Activated T-helper 2 cell treated with anti-CD3 and anti-CD28 coated beads, Interferon-gamma antibody, Interleukin-2, Interleukin-4, amounts not matched to agents 10 μg/mL and 5 μg/mL and 100 μg/mL, durations not matched to agents 14 hours and 24 hours and 36 hours (primary cell): ENCODE measurements around the gene EMILIN2. TPM values are rescaled to one million over a fixed set of nuclear protein-coding genes. Genes with fewer than 3 reads are reported as not detected.
A peak's percentile ranks its signal among the peaks of the same experiment; 100 is the strongest.
"Not testable (repeated sequence)": the region's sequence is repeated elsewhere in the genome, so short reads cannot be mapped to it uniquely, and the experiment has no call there.

Source experiments
- DNase-seq: peaks from one replicate; pipeline ENCODE4 v3.0.0; 2021; ENCODE audit warnings: low spot score
- H3K27ac Mint-ChIP-seq: one replicate; pipeline ENCODE4 v1.8.0; 2021; ENCODE audit warnings: mixed read lengths
- H3K27me3 Mint-ChIP-seq: one replicate; pipeline ENCODE4 v1.8.0; 2021; ENCODE audit warnings: low read depth, mixed read lengths
- H3K36me3 Mint-ChIP-seq: one replicate; pipeline ENCODE4 v1.8.0; 2021; ENCODE audit warnings: low read depth, mixed read lengths
- H3K4me1 Mint-ChIP-seq: one replicate; pipeline ENCODE4 v1.8.0; 2021; ENCODE audit warnings: low read depth, mixed read lengths
- H3K4me3 Mint-ChIP-seq: one replicate; pipeline ENCODE4 v1.8.0; 2021; ENCODE audit warnings: low read depth, mild to moderate bottlenecking, moderate library complexity, mixed read lengths
- H3K9me3 Mint-ChIP-seq: one replicate; pipeline ENCODE4 v1.8.0; 2021; ENCODE audit warnings: mixed read lengths
- intact Hi-C: fragments of 100-400 bp; cut with micrococcal nuclease; formaldehyde crosslinking; loops from one replicate; pipeline ENCODE4 v1.15.1; 2023
- total RNA-seq: library from RNA; stranded (reverse); gene quantifications from 2 replicates; pipeline ENCODE4 v1.2.3, GENCODE V29; 2022

Gene EMILIN2
- total RNA-seq, result 53.4 and 53.5 TPM in 2 replicates

DNA sequence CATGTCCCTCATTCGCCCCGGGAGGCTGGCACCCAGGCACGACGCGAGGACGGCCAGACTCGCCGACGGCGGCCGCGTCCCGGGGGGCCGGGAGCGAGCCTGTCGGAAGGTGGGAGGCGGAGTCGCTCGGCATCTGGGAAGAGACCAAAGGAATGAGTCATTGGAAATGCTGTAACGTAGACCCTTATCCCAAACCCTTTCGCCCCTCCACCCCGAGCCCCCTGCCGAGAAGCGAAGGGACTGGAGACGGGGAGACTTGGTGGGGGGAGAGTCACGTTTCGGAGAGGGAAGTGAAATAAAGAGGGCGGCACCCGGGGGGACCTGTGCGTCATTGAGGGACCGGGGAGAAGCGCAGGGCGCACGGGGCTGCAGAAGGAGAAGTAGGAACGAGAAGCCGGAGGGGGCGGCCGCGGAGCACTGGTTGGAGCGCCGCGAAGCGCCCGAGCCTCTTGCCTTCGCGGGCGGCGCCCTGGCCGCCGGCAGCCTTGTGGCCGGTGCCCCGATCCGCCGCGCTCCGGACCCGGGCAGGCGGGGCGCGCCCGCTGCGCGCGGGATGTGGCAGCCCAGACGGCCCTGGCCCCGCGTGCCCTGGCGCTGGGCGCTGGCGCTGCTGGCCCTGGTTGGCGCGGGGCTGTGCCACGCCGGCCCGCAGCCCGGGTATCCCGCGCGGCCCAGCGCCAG, at the start of gene EMILIN2:
EMILIN2 (plus strand) TSS at position 371 of the 681 bp plus-strand sequence; CDS start at position 554, 183 bp downstream.
- Mint-ChIP-seq H3K27ac (peak within 1 kb of the TSS; percentile 95), H3K4me3 (peak within 1 kb of the TSS; percentile 93), H3K27me3 (peaks cover 14% of the 10 kb centered on the region), H3K4me1 (peaks cover 36% of the 10 kb centered on the region), H3K9me3 (no peaks in the 10 kb centered on the region), H3K36me3 (peaks cover 28% of the 10 kb centered on the region)
- intact Hi-C loops, result loop anchor here (2.0 to 10.0 kb wide), 5 partner anchors 39 to 401 kb away; partner anchors contain the start of genes METTL4, MYL12A and NDC80
- DNase-seq, result peak; percentile 49

DNA sequence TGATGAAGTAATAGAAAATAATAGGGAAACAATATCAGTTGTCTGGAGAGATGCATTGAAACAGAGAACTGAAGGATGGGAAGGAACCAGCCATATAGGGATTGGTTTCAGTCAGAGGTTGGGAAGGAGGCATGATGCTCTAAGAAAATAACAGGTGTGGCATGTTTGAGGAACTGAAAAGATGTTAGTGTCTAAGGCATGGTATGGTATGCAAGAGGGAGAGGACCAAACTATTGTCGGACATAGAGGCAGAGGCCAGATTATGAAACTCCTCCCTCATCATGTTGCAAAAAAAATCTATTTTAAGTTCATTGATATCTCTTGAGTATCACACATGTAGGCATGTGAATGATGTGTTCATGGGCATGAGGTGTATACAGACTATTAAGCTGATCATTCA, 48.9 kb upstream of the EMILIN2 start:
- H3K4me1 Mint-ChIP-seq, result peaks cover 3% of the 10 kb centered on the region
- H3K36me3 Mint-ChIP-seq, result peaks cover 65% of the 10 kb centered on the region
- no peak overlapping the region for H3K4me3 Mint-ChIP-seq
- H3K9me3 Mint-ChIP-seq, result no peaks in the 10 kb centered on the region
- intact Hi-C loops, result loop anchor here (5.0 kb wide), 1 partner anchor 36 kb away; no protein-coding TSS in a partner anchor
- no peak for DNase-seq
- H3K27ac Mint-ChIP-seq, result no peak overlapping the region
- H3K27me3 Mint-ChIP-seq, result no peaks in the 10 kb centered on the region

DNA sequence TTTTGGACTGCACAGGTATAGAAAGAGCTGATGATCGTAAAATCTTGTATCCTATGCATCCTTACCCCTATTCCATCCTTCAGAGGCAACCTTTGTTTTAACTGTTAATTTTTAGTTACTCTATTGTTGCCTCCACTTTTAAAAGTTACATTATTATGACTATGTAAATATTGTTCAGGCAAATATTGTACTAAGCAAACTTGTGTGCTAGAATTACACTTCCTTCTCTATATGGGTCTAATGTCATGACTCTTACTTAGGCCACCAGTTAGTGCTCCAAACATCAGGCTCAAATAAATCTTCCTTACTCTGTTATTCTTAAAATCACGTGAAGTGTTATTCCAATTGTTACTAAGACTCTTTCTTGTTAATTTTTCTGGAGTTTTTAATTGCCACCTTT, 47.4 kb upstream of the EMILIN2 start:
- no peak for DNase-seq
- Mint-ChIP-seq H3K4me1 (peaks cover 3% of the 10 kb centered on the region), H3K4me3 (no peak overlapping the region), H3K27me3 (no peaks in the 10 kb centered on the region), H3K27ac (no peak overlapping the region), H3K9me3 (no peaks in the 10 kb centered on the region), H3K36me3 (peaks cover 71% of the 10 kb centered on the region)
- intact Hi-C loops, result loop anchor here (5.0 kb wide), 1 partner anchor 37 kb away; no protein-coding TSS in a partner anchor

DNA sequence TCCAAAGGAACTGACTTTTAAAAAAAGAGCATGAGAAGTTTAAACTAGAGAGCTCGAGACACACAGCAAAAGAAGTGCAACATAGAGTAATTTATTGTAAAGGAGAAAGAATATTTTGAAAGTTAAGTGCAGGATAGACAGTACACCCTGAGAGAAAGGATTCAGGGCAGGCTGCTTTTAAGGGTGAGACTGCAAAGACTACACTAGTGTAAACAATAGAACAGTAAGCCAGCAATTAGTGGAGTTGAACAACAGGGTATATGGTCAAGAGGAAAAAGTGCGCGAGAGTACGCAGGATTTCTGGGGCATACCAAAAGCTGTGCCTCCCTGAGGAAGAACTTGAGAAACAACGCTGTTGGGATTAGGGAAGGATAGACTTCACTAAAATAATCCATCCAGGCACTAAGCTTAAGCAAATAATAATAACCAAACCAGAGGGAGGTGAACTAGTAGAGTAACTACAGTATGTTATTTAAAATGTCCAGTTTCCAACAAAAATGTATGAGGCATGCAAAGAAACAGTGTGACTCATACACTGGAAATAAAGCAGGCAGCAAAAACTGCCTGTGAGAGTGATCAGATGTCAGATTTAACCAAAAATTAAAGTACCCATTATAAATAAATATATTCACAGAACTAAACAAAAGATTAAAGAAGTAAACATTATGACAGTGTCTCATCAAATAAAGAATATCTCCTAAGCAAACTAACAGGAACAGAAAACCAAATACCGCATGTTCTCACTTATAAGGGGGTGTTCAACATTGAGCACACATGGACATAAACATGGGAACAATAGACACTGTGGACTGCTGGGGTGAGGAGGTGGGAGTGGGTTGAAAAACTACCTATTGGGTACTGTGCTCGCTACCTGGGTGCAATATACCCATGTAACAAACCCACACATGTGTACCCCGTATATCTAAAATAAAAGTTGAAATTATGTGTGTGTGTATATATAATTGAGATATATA, 40.5 kb upstream of the EMILIN2 start:
- no peak overlapping the region for H3K27ac Mint-ChIP-seq
- H3K9me3 Mint-ChIP-seq, result peaks cover 15% of the 10 kb centered on the region
- H3K4me1 Mint-ChIP-seq, result peaks cover 1% of the 10 kb centered on the region
- no peak for DNase-seq
- no peak overlapping the region for H3K4me3 Mint-ChIP-seq
- no peaks in the 10 kb centered on the region for H3K27me3 Mint-ChIP-seq
- peaks cover 41% of the 10 kb centered on the region for H3K36me3 Mint-ChIP-seq
- intact Hi-C loops, result loop anchor here (5.0 kb wide), 1 partner anchor 41 kb away; the partner anchor contains the start of gene EMILIN2

DNA sequence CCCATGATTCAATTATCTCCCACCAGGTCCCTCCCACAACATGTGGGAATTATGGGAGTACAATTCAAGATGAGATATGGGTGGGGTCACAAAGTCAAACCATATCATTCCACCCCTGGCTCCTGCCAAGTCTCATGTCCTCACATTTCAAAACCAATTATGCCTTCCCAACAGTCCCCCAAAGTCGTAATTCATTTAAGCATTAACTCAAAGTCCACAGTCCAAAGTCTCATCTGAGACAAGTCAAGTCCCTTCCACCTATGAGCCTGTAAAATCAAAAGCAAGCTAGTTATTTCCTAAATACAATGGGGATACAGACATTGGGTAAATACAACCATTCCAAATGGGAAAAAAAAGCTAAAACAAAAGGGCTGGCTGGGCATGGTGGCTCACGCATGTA, 38.2 kb upstream of the EMILIN2 start:
- H3K4me1 Mint-ChIP-seq, H3K27ac Mint-ChIP-seq, DNase-seq, H3K4me3 Mint-ChIP-seq, H3K27me3 Mint-ChIP-seq: not testable (repeated sequence)
- intact Hi-C loops, result loop anchor here (5.0 kb wide), 1 partner anchor 39 kb away; the partner anchor contains the start of gene EMILIN2
- H3K9me3 Mint-ChIP-seq, result peaks cover 27% of the 10 kb centered on the region
- H3K36me3 Mint-ChIP-seq, result peaks cover 32% of the 10 kb centered on the region

DNA sequence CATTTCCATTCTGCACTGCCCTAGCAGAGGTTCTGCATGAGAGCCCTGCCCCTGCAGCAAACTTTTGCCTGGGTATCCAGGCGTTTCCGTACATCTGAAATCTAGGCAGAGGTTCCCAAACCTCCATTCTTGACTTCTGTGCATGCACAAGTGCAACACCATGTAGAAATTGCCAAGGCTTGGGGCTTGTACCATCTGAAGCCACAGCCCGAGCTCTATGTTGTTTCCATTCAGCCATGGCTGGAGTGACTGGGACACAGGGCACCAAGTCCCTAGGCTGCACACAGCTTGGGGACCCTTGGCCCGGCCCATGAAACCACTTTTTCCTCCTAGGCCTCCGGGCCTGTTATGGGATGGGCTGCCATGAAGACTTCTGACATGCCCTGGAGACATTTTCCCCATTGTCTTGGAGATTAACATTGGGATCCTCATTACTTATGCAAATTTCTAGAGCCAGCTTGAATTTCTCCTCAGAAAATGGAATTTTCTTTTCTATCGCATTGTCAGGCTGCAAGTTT, 37.1 kb upstream of the EMILIN2 start:
- H3K4me1 Mint-ChIP-seq, H3K4me3 Mint-ChIP-seq, H3K27me3 Mint-ChIP-seq, DNase-seq, H3K27ac Mint-ChIP-seq: not testable (repeated sequence)
- Mint-ChIP-seq H3K36me3 (peaks cover 25% of the 10 kb centered on the region), H3K9me3 (peaks cover 33% of the 10 kb centered on the region)
- intact Hi-C loops, result loop anchor here (5.0 kb wide), 1 partner anchor 38 kb away; the partner anchor contains the start of gene EMILIN2

DNA sequence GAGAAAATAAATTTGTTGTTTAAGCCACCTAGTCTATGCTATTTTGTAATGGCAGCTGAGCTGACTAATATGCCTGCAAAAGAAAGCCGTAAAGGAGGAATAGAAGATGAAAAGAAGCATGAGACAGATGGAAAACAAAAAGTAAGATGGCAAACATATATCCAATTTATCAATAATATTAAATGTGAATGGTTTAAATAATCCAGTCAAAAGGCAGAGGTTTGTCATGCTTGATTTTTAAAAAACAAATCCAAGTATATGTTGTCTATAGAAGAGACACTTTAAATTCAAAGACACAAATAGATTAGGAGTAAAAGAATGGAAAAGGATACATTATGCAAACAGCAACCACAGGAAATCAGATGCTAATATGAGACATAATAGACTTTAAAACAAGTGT, 35.4 kb upstream of the EMILIN2 start:
- Mint-ChIP-seq H3K9me3 (peaks cover 44% of the 10 kb centered on the region), H3K27ac (no peak overlapping the region), H3K27me3 (no peaks in the 10 kb centered on the region), H3K4me1 (no peaks in the 10 kb centered on the region), H3K4me3 (no peak overlapping the region), H3K36me3 (peaks cover 13% of the 10 kb centered on the region)
- intact Hi-C loops, result no loop called here
- DNase-seq, result no peak

DNA sequence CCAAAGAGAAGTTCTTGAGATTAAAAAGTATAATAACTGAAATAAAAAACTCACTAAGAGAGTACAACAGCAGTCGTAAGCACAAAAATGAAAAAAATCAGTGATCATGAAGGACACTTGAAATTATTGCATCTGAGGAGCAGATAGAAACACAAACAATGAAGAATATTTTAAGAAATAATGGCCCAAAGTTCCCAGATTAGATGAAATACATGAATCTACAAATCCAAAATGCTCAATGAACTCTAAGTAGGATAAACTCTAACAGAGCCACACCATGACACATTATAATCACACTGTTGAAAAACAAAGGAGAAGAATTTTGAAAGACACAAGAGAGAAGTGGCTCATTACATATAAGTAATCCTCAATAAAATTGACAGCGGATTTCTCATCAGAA, 31.9 kb upstream of the EMILIN2 start:
- Mint-ChIP-seq H3K4me1 (no peaks in the 10 kb centered on the region), H3K27me3 (peaks cover 5% of the 10 kb centered on the region), H3K36me3 (no peaks in the 10 kb centered on the region), H3K9me3 (peaks cover 37% of the 10 kb centered on the region), H3K27ac (no peak overlapping the region), H3K4me3 (no peak overlapping the region)
- DNase-seq, result no peak
- intact Hi-C loops, result no loop called here

DNA sequence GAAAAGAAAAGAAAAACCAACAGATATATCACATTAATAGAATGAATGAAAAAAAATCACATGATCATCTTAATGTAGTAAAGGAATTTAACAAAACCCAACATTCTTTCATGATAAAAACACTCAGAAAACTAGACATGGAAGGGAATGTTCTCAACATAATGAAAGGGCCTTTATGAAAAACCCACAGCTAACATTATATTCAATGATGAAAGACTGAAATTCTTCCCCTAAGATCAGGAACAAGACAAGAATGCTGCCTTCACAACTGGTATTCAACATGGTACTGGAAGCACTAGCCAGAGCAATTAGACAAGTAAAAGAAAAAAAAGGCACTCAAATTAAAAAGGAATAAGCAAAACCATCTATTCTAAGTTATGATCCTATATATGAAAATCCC, 28.5 kb upstream of the EMILIN2 start:
- H3K27me3 Mint-ChIP-seq, result peaks cover 6% of the 10 kb centered on the region
- H3K9me3 Mint-ChIP-seq, result peaks cover 18% of the 10 kb centered on the region
- no peak overlapping the region for H3K27ac Mint-ChIP-seq
- H3K4me1 Mint-ChIP-seq, result no peaks in the 10 kb centered on the region
- H3K4me3 Mint-ChIP-seq, result no peak overlapping the region
- intact Hi-C loops, result no loop called here
- no peak for DNase-seq
- H3K36me3 Mint-ChIP-seq, result no peaks in the 10 kb centered on the region

DNA sequence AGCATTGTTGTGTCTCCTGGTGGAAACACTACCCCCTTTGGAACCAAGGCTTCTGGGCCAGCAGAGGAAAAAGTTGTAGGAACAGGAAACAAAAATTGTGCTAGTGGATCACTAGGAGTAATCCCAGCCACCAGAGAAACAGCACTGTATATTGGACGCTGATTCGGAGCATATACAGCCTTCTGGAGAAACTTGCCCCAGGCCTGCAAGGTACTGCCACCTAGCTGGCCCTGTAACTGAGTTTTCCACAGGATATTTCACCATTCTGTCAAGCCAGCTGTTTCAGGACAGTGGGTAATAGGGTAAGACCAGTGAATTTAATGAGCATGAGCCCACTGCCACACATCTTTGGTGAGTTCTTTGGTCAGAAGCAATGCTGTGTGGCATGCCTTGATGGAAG, 25.1 kb upstream of the EMILIN2 start:
- Mint-ChIP-seq H3K4me3 (no peak overlapping the region), H3K27ac (no peak overlapping the region), H3K4me1 (no peaks in the 10 kb centered on the region), H3K9me3 (no peaks in the 10 kb centered on the region), H3K27me3 (peaks cover 8% of the 10 kb centered on the region), H3K36me3 (no peaks in the 10 kb centered on the region)
- intact Hi-C loops, result no loop called here
- no peak for DNase-seq

DNA sequence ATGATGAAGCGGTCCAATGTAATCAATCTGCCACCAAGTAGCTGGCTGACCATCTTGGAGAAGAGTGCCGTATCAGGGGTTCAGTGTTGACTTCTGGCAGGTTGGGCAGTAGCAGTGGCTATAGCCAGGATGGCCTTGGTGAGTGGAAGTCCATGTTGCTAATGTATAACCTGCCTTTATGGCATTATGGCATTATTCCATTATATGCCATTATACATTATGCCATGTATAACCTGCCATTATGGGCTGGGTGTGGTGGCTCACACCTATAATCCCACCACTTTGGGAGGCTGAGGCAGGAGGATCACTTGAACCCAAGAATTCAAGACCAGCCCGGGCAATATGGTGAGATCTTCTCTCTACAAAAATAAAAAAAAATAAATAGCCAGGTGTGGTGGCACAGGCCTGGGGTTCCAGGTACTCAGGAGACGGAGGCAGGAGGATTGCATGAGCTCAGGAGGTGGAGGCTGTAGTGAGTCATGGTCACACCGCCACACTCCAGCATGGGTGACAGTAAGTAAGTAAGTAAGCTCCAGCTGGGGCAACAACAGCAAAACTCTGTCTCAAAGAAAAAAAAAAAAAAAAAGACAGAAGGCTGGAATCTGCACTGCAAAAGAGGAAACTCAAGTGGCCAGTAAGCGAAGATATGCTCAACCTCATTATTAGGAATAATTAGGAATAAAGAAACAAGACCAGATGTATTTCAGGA, 24.4 kb upstream of the EMILIN2 start:
- Mint-ChIP-seq H3K4me3 (no peak overlapping the region), H3K4me1 (no peaks in the 10 kb centered on the region), H3K27ac (no peak overlapping the region), H3K36me3 (no peaks in the 10 kb centered on the region), H3K27me3 (peaks cover 8% of the 10 kb centered on the region), H3K9me3 (no peaks in the 10 kb centered on the region)
- intact Hi-C loops, result no loop called here
- DNase-seq, result no peak

DNA sequence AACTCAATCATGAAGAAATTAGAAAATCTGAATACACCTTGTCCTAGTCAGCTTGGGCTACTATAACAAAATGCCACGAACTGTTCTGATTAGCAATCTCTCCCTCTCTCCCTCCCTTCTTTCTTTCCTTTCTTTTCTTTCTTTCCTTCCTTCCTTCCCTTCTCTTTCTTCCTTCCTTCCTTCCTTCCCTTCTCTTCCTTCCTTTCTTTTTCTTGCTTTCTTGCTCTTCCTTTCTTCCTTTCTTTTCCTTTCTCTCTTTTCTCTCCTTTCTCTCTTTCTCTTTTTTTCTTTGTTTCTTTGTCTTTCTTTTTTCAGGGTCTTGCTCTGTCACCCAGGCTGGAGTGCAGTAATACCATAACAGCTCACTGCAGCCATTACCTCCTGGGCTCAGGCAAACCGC, 23.6 kb upstream of the EMILIN2 start:
- no peaks in the 10 kb centered on the region for H3K36me3 Mint-ChIP-seq
- intact Hi-C loops, result no loop called here
- H3K9me3 Mint-ChIP-seq, result no peaks in the 10 kb centered on the region
- H3K27me3 Mint-ChIP-seq, result peaks cover 8% of the 10 kb centered on the region
- DNase-seq, result no peak
- no peak overlapping the region for H3K27ac Mint-ChIP-seq
- no peaks in the 10 kb centered on the region for H3K4me1 Mint-ChIP-seq
- H3K4me3 Mint-ChIP-seq, result no peak overlapping the region
